NCI-H2081 (cell line): ENCODE data around the gene NMNAT2.
"Not testable (repeated sequence)": the region's sequence is repeated elsewhere in the genome, so short reads cannot be mapped to it uniquely, and the experiment has no call there.

Experiments
- DNase-seq, 2 experiments: peaks; one replicate each; lab custom pipeline; 2025; lab: John Stamatoyannopoulos, UW

Gene NMNAT2

DNA sequence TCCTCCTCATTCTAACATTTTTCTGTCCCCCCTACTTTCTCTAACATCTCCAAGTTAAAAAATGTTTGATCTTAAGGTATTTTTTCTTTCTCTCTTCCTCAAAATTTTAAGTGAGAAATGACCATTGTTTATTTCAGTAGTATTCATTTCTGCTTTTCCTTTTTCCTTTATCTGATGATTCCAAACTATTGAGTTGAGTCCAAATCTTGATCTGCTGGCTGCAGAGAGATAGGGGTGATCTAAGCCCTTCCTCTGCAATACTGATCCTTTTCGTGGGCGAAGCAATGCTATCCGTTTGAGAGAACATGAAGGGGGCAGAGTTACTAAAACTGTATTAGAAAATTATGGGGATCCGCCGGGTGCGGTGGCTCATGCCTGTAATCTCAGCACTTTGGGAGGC, 516 bp upstream of the NMNAT2 start:
- no peak for DNase-seq

DNA sequence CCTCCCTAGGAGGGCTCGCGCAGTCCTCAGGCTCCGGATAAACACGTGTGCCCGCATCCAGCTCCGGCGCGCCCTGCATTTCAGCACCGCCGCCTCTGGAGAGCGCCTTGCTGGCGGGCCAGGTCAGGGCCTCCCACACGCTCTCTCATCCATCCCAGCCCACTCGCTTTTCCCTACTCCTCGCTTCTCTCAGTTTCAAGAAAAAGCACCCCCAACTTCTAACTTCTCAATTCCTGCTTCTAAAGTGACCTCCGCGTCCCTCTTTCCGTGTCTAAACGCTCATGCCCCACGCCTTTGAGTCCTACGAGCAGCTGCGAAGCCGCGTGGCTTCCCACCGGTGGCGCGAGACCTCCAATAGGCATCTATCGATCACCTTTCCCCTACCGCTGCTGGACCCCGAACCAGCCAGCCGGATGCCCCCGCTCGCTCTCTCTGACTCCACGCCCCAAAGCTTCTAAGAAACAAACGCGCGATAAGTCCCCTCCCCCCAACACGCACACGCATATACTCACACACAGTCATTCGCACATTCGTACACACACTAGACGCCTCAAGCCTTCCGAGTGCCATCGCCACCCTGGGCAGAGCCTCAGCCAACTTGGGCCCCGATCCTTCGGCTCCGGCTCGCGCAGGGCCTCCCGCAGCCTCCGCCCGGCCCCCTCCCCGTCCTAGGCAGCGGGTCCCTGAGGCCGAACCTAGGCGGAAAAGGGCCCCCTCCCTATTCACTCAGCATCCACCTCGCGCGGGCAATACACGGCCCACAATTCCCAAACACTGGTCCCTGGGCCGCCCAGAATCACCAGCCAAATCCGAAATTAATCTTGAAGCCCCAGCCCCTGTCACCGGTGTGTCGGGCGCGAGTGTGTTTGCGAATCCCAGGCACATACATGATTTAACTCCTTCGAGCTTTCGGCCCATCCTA, 1.1 kb downstream of the NMNAT2 start:
- DNase-seq, result peak; percentile 79 to 85

DNA sequence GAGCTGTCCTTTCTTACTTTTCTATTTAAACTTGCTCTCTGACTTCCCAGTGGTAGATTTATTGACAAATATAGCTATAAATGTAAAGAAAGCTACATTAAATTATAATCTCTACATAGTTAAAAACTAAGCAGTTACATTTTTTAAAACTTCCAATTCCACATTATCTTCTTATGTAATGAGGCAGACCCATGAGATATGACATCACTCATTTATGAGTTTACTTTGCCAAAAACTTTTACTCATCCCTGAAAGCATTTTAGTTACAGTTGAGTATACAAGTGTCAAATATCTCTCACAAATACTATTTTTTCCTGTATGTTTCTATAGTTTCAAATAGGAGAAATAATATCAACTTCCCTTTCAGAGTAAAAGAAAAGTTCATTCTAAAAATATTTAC, 3.8 kb downstream of the NMNAT2 start:
- DNase-seq, result no peak

DNA sequence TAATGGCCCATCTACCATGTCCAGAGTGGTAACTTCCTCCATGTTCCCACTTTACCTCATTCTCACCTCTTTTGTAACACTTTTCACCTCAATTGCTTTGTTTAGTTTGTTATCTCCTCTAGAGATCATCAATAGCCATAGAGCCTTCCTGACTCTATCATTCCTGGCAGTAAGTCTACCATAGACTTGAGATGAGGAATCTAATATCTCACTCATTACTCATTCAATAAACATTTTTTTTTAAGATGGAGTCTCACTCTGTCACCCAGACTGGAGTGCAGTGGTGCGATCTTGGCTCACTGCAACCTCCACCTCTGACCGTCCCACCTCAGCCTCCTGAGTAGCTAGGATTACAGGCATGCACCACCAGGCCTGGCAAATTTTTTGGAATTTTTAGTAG, 7.1 kb downstream of the NMNAT2 start:
- no peak for DNase-seq

DNA sequence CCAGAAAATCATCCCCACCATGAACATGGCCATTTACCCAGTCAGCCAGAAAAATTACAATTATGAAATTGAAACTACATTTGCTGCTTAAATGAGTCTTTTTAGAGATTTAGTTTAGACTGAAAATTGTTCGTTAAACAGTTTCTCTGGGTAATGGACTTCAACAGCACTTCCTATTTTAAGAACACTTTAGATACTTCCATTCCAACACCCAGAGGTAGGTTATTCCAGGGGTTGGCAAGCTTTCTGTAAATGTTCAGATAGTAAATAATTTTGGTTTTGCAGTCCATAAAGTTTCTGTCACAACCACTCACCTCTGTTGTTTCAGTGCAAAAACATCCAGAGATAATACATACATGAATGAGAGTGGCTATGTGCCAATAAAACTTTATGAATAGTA, 10.2 kb downstream of the NMNAT2 start:
- no peak for DNase-seq

DNA sequence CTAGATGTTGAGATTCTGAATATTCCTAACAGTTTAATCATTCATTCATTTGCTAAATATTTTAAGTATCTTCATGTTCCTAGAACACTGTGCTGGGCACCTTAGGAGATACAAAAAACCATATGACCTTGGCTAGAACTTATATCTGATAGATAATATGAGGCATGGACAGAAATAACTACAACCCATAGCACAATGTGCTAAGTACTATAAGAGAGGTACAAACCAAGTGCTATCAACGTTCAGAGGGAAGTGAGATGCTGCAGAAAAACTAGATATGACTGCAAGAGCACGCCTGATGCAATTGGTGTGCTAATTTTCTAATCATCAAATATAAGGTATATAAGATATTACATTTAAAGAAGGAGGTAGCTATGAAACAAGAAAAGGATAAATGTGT, 10.7 kb downstream of the NMNAT2 start:
- no peak for DNase-seq

DNA sequence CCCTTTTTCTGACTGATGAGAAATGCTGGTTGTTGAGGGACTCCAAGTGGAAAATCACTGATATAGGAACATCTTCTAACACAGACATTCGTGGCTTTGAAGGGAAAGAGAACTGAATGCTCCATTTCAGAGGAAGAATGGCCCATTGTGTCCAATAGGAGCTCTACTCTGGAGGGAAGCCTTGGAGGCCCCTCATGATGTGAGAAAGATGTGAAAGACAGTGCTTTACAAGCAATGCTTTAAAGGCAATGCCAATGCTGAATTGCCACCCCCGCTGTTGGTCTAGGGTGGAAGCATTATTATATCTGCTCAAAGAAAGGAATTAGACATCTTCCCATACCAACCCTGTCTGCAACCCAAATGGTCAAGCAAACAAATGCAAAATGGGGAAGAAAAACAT, 13.7 kb downstream of the NMNAT2 start:
- DNase-seq, result no peak

DNA sequence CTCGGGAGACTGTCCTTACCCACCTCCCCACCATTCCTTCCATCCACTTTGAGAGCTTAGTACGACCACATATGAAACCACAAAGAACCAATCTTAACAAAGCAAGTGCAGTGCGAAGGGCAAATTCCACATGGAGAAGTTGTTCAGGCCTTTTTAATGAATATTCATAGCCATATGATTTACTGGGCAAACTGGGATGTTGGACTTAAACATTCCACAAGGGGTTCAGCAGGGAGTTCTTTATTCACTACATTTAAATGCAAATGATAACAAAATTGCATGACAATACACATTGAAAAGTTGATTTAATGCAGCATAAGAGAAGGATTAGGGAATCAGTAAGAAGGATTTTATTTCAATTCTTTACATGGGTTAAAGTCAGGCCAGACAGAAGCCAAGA, 14.7 kb downstream of the NMNAT2 start:
- no peak for DNase-seq

DNA sequence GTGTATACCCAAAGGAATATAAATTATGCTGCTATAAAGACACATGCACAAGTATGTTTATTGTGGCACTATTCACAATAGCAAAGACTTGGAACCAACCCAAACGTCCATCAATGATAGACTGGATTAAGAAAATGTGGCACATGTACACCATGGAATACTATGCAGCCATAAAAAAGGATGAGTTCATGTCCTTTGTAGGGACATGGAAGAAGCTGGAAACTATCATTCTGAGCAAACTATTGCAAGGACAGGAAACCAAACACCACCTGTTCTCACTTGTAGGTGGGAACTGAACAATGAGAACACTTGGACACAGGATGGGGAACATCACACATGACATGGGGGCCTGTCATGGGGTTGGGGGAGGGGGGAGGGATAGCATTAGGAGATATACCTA, 16.6 kb downstream of the NMNAT2 start:
- DNase-seq, result not testable (repeated sequence)

DNA sequence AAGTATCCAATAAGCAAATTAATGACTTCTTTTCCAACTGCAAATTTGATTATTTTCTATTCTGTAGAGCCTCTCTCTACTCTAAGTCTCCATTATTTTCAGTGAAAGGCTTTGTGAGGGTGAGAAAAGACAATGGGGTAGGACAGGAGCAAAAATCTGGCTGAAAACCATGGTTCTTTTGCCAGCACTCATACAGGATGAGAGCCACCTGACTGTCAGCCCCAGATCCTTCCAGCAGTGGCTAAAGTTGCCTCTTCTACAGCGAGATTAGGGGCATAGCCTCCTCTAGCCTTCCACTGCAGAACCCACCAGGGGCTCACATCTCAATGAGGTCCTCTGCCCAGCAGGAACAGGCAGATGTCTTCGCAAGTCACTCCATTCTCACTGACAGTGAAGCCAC, 23.7 kb downstream of the NMNAT2 start:
- no peak for DNase-seq

DNA sequence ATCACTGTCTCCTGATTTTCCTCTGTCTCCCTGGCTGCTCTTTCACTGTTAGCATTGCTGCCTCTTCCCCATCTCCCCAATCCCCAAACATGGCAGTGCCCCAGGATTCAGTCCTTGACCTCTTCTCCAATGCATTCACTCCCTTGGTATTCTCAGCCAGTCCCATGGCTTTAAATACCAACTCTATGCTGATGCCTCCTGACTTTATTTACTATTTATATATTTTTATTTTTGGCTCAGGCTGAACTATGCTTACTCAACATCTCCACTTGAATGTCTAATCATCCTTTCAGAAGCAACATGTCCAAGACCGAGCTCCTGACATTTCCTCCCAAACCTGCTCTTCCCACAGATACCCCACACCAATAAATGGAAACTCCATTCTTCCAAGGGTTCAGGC, 26.3 kb downstream of the NMNAT2 start:
- DNase-seq, result no peak

DNA sequence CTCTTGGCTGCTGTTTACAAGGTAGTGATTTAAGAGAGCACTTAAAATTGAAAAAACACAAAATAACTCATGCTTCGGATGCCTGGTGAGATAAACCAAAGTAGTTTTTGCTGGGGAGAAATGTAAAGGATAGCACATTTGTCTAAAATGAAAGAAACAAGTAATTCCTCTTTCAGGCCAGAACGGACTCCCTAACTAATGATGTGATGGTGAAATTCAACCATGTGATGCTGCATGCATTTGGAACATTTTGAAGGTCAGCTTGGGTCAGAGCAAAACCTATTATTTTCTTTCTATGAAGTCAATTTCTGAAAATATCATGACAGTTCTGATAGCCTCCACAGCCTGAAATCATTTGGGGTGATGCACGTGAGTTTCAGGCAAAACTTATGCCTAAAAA, 27.6 kb downstream of the NMNAT2 start:
- no peak for DNase-seq

DNA sequence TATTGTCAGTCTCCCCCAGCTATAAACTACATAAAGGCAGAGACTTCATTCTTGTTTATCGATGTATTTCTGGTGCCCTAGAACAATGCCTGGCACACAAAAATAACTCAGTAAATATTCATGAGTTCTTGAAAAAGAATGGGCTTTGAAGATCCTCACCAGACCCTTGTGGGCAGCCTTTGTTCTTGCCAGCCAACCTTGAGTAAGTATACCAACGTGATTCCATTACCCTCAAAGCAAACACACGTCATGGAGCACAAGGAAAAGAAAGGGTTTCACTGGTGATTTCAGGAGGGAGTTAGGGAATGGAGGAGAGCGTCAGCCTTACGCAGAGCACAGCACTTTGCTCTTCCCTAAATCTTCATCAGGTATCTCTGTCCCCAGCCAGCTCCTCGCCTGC, 29.4 kb downstream of the NMNAT2 start:
- no peak for DNase-seq

DNA sequence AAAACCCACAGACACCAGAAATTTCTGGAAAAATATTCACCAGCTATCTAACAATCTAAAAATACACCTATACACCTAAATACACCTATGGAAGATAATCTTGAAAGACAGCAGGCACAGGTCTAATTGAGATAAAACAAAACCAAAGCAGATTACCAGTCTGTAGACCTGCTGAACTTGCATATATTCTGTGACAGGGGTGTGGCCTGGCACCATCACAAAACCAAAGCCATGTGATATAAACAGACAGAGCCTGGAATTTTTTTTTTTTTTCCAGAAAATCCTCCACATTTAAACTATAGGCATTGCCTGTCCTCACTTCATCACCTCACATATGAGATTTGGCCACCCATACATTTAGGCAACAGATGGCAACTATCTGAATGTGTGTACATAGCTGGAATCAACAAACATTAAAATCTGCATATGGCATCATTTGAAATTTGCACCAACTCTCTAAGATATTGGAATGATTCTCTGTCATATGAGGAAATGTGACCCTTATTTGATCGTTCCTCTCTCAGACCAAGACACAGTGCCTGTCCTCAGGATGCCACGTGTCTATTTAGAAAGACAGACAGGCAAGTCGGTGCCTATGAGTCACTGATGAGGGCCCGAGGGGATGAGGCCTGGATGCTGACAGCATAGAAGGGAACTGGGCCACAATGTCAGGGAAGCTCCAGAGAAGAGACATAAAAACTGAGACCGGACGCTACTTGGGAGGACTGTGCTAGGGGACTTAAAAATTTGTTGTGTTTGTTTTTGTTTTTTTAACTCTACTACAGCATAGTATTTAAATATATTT, 32.6 kb downstream of the NMNAT2 start:
- no peak for DNase-seq

DNA sequence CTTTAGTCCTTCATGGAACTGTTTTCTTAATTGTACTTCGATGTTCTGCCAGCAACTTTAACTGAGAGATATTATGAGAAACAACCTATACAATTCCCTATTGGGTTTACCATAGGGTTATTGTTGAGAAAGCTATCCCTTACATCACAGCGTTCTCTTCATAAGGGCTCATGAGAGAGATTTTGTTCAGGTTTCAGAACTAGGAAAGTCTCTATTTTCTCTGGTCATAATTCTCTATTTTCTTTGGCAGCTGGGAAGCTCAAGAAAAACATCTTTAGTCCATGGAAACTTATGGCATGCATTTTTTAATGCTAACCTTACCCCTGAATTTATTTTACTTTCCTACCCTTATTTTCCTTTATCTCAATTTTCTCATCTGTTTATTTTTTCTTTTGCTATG, 38.2 kb downstream of the NMNAT2 start:
- DNase-seq, result no peak

DNA sequence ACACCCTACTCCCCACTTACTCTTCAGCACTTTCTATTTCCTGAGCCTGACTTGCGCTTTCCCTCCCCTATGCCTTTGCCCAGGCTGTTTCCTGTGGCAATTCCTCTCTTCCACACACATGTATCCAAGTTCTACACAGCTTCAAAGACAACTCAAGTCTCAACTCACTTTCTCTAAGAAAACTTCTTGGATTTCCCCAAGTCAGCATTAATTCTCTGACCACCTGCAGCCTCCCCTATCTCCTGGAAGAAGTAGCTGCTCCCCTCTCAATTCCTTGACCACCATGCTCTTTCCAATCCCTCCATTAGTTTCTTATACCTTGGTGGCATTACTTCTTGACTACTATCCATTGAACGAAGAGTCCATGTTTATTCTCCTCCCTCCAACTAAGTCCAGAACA, 42.8 kb downstream of the NMNAT2 start:
- no peak for DNase-seq

DNA sequence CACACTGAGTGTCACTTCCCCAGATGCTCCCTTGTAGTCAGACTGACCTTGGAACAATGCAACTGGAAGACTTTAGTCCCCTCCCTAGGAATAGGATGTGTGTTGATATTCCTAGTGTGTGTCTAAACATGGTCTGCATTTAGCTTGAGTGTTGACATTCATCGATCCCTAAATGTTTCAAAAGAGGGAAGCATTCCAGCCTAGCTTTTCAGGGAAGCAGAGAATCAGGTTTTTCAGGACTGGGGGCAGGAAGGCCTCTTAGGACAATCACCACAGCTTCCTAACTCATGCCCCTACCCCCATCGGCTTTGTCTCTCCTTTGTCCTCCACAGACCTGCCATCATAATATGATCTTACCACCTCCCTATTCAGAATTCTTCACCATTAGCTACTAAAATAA, 43.4 kb downstream of the NMNAT2 start:
- no peak for DNase-seq

DNA sequence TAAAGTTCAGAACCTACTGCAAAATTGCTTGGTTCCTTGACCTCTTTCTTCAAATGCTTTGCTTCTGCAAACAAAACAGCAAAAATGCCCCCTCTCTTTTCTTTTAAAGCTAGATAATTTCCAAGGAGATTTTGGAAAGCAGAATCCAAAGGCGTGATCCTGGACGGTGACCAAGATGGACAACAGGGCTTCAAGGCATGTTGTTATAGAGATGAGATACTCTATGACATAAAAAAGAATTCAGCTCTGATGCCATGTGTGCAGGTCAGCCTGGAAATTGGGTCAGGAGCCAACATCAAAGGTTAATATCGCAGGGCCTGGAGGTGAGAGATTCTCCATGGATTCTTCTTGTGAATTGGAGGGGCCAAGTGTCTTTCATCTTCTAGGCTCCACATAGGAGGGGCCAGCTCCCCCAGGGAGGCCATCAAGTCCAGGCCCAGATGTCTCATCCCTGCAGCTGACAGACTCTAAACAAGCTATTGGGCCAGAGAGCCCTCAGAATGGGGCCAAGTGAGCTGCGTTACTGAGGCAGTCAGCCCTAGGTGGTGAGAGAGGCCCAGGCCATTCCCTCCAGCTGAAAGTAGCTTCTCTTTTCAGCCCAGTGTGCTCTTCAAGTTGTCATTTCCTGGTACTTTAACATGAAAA, 45.5 kb downstream of the NMNAT2 start:
- DNase-seq, result no peak

DNA sequence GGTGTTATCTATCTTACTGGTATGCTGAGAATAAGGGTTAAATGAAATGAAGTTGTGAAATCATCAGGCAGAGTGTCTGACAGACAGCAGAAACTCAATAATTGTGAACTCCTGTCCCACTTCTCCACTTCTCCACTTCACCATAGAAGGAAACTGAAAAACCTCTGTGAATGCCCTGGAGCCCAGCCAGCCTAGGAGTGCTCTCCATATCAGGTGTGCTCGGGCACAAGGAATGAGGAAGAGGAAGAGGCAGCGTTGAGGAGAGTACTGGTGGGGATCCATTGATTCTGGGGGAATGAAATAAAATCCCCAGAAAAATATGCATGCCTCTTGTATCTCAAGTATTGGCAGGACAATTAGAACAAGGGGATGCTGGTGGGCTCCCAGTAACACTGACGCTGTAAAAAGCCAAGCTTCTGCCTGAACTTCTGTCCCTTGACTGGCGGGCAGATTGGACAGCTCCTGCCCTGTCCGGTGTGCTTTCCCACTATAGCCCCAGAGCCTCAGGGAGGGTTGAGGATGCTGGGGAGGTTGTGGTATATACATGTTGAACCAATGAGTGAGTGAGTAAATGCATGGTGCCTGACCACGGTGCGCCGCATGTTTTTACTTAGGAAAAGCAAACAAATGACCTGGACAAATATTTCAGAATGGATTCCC, 47.7 kb downstream of the NMNAT2 start:
- DNase-seq, result no peak

DNA sequence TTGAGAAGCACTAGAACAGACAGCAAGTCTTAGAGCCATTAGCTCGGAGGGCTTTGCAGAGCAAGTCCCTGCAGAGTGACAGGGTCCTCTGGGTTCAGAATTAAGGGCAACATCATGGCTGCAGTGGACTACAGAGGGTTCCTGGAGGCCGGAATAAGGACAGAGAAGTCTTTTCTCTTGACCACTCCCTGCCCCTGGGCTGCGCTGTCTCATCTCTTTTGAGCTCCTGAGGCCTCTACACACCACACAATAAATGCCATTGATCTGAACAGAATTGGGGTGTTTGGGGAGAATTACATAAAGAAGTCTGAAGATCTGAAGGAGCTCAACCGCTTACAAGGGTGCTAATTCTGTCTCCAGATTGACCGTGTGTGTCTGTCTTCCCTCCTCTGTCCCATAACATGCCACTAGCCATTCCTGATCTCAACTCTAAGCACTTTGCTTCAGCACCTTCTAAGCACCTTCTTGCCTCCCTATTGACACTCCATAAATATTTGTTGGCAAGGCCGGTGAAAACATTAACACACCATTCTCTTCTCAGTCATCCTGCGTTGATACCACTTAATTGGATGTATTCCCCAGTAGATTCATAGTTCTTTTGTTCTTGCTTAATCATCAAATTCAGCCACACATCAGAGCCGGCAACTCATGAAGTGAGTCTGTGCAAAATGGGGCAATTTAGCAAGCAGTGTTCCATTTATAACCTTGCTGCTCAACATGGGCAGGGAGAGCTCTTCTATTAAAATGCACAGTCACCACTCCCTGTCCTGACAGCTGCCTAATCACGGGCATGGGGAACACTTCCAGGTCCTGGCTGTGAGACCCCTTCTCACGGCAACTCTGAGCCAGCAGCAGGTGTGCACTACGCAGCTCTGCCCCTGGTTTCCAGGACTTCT, 49.7 kb downstream of the NMNAT2 start:
- no peak for DNase-seq

DNA sequence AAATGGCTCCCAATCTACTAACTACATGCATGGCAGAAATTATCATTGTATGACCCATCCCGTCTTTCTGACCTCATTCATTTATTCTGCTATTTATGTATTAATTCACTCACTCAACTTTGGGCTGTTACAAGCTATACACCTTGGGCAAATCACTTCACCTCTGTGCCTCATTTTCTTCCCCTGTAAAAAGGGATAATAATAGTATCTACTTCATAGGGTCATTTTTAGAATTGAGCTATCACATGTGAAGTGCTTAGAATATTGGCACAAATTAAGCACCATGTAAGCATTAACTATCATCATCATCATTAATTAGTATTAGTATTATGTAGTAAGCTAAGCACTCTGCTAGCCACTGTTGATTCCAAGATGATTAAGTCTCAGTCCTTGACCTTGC, 52.1 kb downstream of the NMNAT2 start:
- no peak for DNase-seq
